Type B pancreatic cell (in vitro differentiated cells): ENCODE measurements around the gene PRRC2B. TPM values are rescaled to one million over a fixed set of nuclear protein-coding genes. Genes with fewer than 3 reads are reported as not detected.

Experiments used
- DNase-seq: peaks from one replicate; pipeline ENCODE4 v3.0.0; 2021; ENCODE audit warnings: mixed read lengths; ENCODE audit not compliant: unreplicated experiment; ENCODE audit errors: extremely low spot score
- H3K27ac Mint-ChIP-seq: 2 replicates; pipeline ENCODE4 v1.8.0; 2021; ENCODE audit warnings: mild to moderate bottlenecking, mixed read lengths
- H3K27me3 Mint-ChIP-seq: 2 replicates; pipeline ENCODE4 v1.8.0; 2021; ENCODE audit warnings: mixed read lengths
- H3K36me3 Mint-ChIP-seq: 2 replicates; pipeline ENCODE4 v1.8.0; 2021; ENCODE audit warnings: mixed read lengths
- H3K4me1 Mint-ChIP-seq: one replicate; pipeline ENCODE4 v1.8.0; 2021; ENCODE audit warnings: mixed read lengths; ENCODE audit not compliant: unreplicated experiment
- H3K4me3 Mint-ChIP-seq: 2 replicates; pipeline ENCODE4 v1.8.0; 2021; ENCODE audit warnings: mild to moderate bottlenecking, mixed read lengths
- H3K9me3 Mint-ChIP-seq: 2 replicates; pipeline ENCODE4 v1.8.0; 2021; ENCODE audit warnings: mixed read lengths
- CTCF ChIP-seq: fragments of 200-600 bp; sonication (generic); conservative IDR thresholded peaks from 2 replicates; pipeline ENCODE4 v1.5.0; 2021; ENCODE audit warnings: antibody characterized with exemption, mild to moderate bottlenecking
- total RNA-seq: library from RNA; stranded (reverse); gene quantifications from 2 replicates; pipeline ENCODE4 v1.2.1, GENCODE V29; 2021; ENCODE audit warnings: low replicate concordance

PRRC2B gene
- total RNA-seq, 1 donor from 2014 or later: 300 TPM

GRCh38 chr9:131411719-131412681 lies 18.1 kb downstream of the PRRC2B start:
- TF ChIP-seq CTCF: no peak
- no peaks in the 10 kb centered on the region for H3K9me3 Mint-ChIP-seq
- no peaks in the 10 kb centered on the region for H3K27me3 Mint-ChIP-seq
- peaks cover 41% of the 10 kb centered on the region for H3K4me1 Mint-ChIP-seq
- no peak for DNase-seq
- peaks cover 26% of the 10 kb centered on the region for H3K36me3 Mint-ChIP-seq
- H3K4me3 Mint-ChIP-seq: peak overlapping the region; percentile 3
- no peak overlapping the region for H3K27ac Mint-ChIP-seq

GRCh38 chr9:131416509-131416908 lies 22.6 kb downstream of the PRRC2B start:
- Mint-ChIP-seq H3K27me3 (no peaks in the 10 kb centered on the region), H3K4me3 (no peak overlapping the region), H3K36me3 (peaks cover 18% of the 10 kb centered on the region), H3K4me1 (peaks cover 54% of the 10 kb centered on the region), H3K9me3 (no peaks in the 10 kb centered on the region), H3K27ac (no peak overlapping the region)
- TF ChIP-seq CTCF: no peak
- no peak for DNase-seq

- peaks cover 13% of the 10 kb centered on the region for H3K36me3 Mint-ChIP-seq
- DNase-seq: no peak
- H3K9me3 Mint-ChIP-seq: no peaks in the 10 kb centered on the region
- H3K4me3 Mint-ChIP-seq: no peak overlapping the region
- no peaks in the 10 kb centered on the region for H3K27me3 Mint-ChIP-seq
- H3K4me1 Mint-ChIP-seq: peaks cover 55% of the 10 kb centered on the region
- TF ChIP-seq CTCF: no peak
- peak overlapping the region; percentile 87 for H3K27ac Mint-ChIP-seq
These were observed 23.6 kb downstream of the PRRC2B start for GRCh38 chr9:131417264-131418142.

- H3K4me3 Mint-ChIP-seq: peak overlapping the region; percentile 47
- peaks cover 63% of the 10 kb centered on the region for H3K4me1 Mint-ChIP-seq
- H3K27ac Mint-ChIP-seq: peak overlapping the region; percentile 87
- peaks cover 13% of the 10 kb centered on the region for H3K36me3 Mint-ChIP-seq
- H3K27me3 Mint-ChIP-seq: no peaks in the 10 kb centered on the region
- H3K9me3 Mint-ChIP-seq: no peaks in the 10 kb centered on the region
- TF ChIP-seq CTCF: no peak
- DNase-seq: no peak
These were observed 24.5 kb downstream of the PRRC2B start for GRCh38 chr9:131418143-131419025.
